Endothelial cell of umbilical vein (primary cell): ENCODE results near the gene SMC4. TPM values are rescaled to one million over a fixed set of nuclear protein-coding genes. Genes with fewer than 3 reads are reported as not detected.

Source experiments
- BruUV-seq: library from RNA; stranded (reverse); fragments of 400-500 nt; replicated peaks from 2 replicates; lab custom pipeline; 2021; lab: Mats Ljungman, UMichigan
- CTCF ChIA-PET: fragments of 300-600, 350-600 bp; sonication (Branson Sonifier 250); formaldehyde crosslinking; loops from one replicate; lab custom pipeline; 2021; ENCODE audit warnings: antibody characterized with exemption, inconsistent platforms; lab: Charles Lee
- POLR2A ChIA-PET: fragments of 300-600, 350-600 bp; sonication (Branson Sonifier 250); formaldehyde crosslinking; loops from one replicate; lab custom pipeline; 2021; ENCODE audit warnings: antibody characterized with exemption, inconsistent platforms; lab: Charles Lee
- DNase-seq: peaks from one replicate; pipeline ENCODE4 v3.0.0-alpha.2; 2011; ENCODE audit warnings: low read depth, low spot score
- FAIRE-seq: peaks from 2 replicates; lab custom pipeline; 2011; peaks lifted over from hg19 to GRCh38; lab: Jason Lieb, UNC
- H2AFZ ChIP-seq: 2 replicates; pipeline ENCODE4 v1.6.0; 2012; ENCODE audit warnings: low read depth, low read length, control low read depth, inconsistent platforms
- H3K27ac ChIP-seq: 2 replicates; pipeline ENCODE4 v1.5.1; 2011; ENCODE audit warnings: low read depth, mild to moderate bottlenecking, control low read depth, low read length, moderate library complexity; ENCODE audit not compliant: insufficient read depth
- H3K27me3 ChIP-seq, 2 experiments: 2 replicates each; pipeline versions ENCODE4 v1.6.0 to v1.6.1; 2011; ENCODE audit warnings: low read length in 2 of 2, mixed read lengths in 1 of 2; ENCODE audit not compliant: control insufficient read depth in 2 of 2, insufficient read depth in 2 of 2
- H3K36me3 ChIP-seq, 2 experiments: 2 replicates in 1 of 2; 3 replicates in 1 of 2; pipeline ENCODE4 v1.5.1; 2011; ENCODE audit warnings: low read length in 2 of 2, mild to moderate bottlenecking in 1 of 2, moderate library complexity in 1 of 2; ENCODE audit not compliant: control insufficient read depth in 2 of 2, insufficient read depth in 2 of 2; ENCODE audit errors: extremely low read depth in 1 of 2
- H3K4me1 ChIP-seq: 3 replicates; pipeline ENCODE4 v1.5.1; 2011; ENCODE audit warnings: mild to moderate bottlenecking, low read length; ENCODE audit not compliant: control insufficient read depth, insufficient read depth; ENCODE audit errors: extremely low read depth
- H3K4me2 ChIP-seq: 2 replicates; pipeline ENCODE4 v1.6.1; 2011; ENCODE audit warnings: low read length, control low read depth, mixed read lengths; ENCODE audit not compliant: insufficient read depth
- H3K4me3 ChIP-seq, 3 experiments: fragments of 200-600 bp in 1 of 3; sonication (generic), shearing (Covaris generic) in 1 of 3; replicated peaks in 1 of 3; 2 replicates each; pipeline ENCODE4 v1.5.1; 2011 to 2016; ENCODE audit warnings: control low read depth in 3 of 3, low read length in 3 of 3, mild to moderate bottlenecking in 2 of 3, inconsistent platforms in 1 of 3, low read depth in 1 of 3, moderate library complexity in 1 of 3; ENCODE audit not compliant: insufficient read depth in 1 of 3
- H3K79me2 ChIP-seq: 2 replicates; pipeline ENCODE4 v1.6.0; 2012; ENCODE audit warnings: low read length, inconsistent platforms; ENCODE audit not compliant: control insufficient read depth, insufficient read depth
- H3K9ac ChIP-seq: replicated peaks from 2 replicates; pipeline ENCODE3; 2011; ENCODE audit warnings: low read length, control low read depth; ENCODE audit not compliant: insufficient read depth; ENCODE audit errors: extremely low read depth
- H3K9me1 ChIP-seq: replicated peaks from 3 replicates; pipeline ENCODE4 v1.6.0; 2011; ENCODE audit warnings: mild to moderate bottlenecking, low read length; ENCODE audit not compliant: control insufficient read depth, insufficient read depth; ENCODE audit errors: extremely low read depth
- H3K9me3 ChIP-seq: replicated peaks from 2 replicates; pipeline ENCODE4 v1.5.1; 2012; ENCODE audit warnings: low read length, inconsistent platforms; ENCODE audit not compliant: control insufficient read depth, insufficient read depth
- H4K20me1 ChIP-seq: replicated peaks from 2 replicates; pipeline ENCODE3; 2011; ENCODE audit warnings: mild to moderate bottlenecking, low read length; ENCODE audit not compliant: control insufficient read depth, insufficient read depth; ENCODE audit errors: extremely low read depth
- EZH2 ChIP-seq: IDR thresholded peaks from 2 replicates; pipeline ENCODE4 v1.6.1; 2012; ENCODE audit warnings: borderline replicate concordance, low read depth, mild to moderate bottlenecking, moderate library complexity, low read length, inconsistent platforms; ENCODE audit not compliant: severe bottlenecking
- FOS ChIP-seq: IDR thresholded peaks from 2 replicates; pipeline ENCODE4 v1.6.1; 2011; ENCODE audit warnings: mild to moderate bottlenecking, low read length, moderate library complexity, borderline replicate concordance; ENCODE audit not compliant: insufficient read depth
- GATA2 ChIP-seq: IDR thresholded peaks from 2 replicates; pipeline ENCODE4 v1.7.0; 2011; ENCODE audit warnings: low read depth, mild to moderate bottlenecking, moderate library complexity, mixed read lengths, low read length; ENCODE audit not compliant: insufficient read length, insufficient read depth
- JUN ChIP-seq: IDR thresholded peaks from 2 replicates; pipeline ENCODE4 v1.6.1; 2011; ENCODE audit warnings: borderline replicate concordance, low read depth; ENCODE audit not compliant: insufficient read length, insufficient read depth
- MYC ChIP-seq: IDR thresholded peaks from one replicate; pipeline ENCODE4 v1.6.1; 2011; ENCODE audit warnings: mild to moderate bottlenecking, low read depth, low read length
- POLR2A ChIP-seq: IDR thresholded peaks from 2 replicates; pipeline ENCODE4 v1.6.1; 2012; ENCODE audit warnings: low read depth, mild to moderate bottlenecking, control low read depth, low read length
- POLR2AphosphoS5 ChIP-seq: IDR thresholded peaks from 2 replicates; pipeline ENCODE4 v1.6.1; 2012; ENCODE audit warnings: low read depth, mild to moderate bottlenecking, control low read depth, low read length, moderate library complexity; ENCODE audit not compliant: insufficient read depth
- dilution Hi-C: fragments of 300-500 bp; cut with MboI; formaldehyde crosslinking; loops from one replicate; pipeline ENCODE4 v1.15.0; 2019; ENCODE audit warnings: low sequenced_read_pairs; ENCODE audit not compliant: extremely low pct_ligation_motif_present
- intact Hi-C: fragments of 100-400 bp; cut with micrococcal nuclease; formaldehyde crosslinking; loops from one replicate; pipeline ENCODE4 v1.10.0; 2022
- polyA plus RNA-seq, 4 experiments: library from polyadenylated mRNA; depleted of rRNA in 3 of 4; stranded (reverse) in 3 of 4; unstranded in 1 of 4; fragments of >200 nt; gene quantifications; 2 replicates each; pipeline versions ENCODE4 v1.2.1 to v1.2.3, GENCODE V29; 2011 to 2012; ENCODE audit warnings: missing spikeins in 1 of 4
- total RNA-seq: library from RNA; stranded (reverse); gene quantifications from 2 replicates; pipeline ENCODE4 v1.2.3, GENCODE V29; 2021
- TF ChIP-seq, protein P1 (sequence below): IDR thresholded peaks from 2 replicates; pipeline ENCODE4 v1.6.1; 2011; ENCODE audit not compliant: insufficient read depth, insufficient read length
- TF ChIP-seq, protein P2 (sequence below), 2 donors: IDR thresholded peaks; 1 replicate in 1 of 2; 2 replicates in 1 of 2; pipeline ENCODE4 v1.5.1; 2011; ENCODE audit warnings: low read length in 2 of 2, mild to moderate bottlenecking in 2 of 2, moderate library complexity in 2 of 2, control low read depth in 1 of 2, inconsistent platforms in 1 of 2, low read depth in 1 of 2; ENCODE audit not compliant: insufficient read depth in 1 of 2; ENCODE audit errors: extremely low read depth in 1 of 2

Gene SMC4
- total and polyA plus RNA-seq, 2 donors (not counting 3 experiments of a cell fraction or from before 2014, with no cell fraction given) = 32.1 to 153 TPM

DNA sequence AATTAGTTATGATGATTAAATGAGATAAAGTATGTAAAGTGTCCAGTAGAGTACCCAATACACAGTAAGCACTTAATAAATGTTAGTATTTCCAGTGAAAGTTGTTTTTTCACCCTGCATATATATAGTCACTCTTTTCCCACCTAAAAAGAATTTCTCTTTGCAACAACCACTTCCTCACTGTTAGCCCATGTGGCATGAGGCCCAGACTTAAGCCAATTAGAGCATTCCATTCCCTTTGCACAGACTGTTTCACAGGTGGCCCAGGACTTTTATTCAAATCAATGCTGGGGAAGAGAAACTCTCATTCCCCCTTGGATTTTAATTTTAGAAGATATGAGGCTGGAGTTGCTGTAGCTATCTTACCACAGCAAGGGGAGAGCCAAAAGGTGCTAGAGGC, 4.2 kb upstream of the SMC4 start:
- peaks cover 24% of the 10 kb centered on the region for H3K79me2 ChIP-seq
- TF ChIP-seq, protein P1, sequence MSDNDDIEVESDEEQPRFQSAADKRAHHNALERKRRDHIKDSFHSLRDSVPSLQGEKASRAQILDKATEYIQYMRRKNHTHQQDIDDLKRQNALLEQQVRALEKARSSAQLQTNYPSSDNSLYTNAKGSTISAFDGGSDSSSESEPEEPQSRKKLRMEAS = no peak
- TF ChIP-seq JUN = no peak
- TF ChIP-seq POLR2A = no peak
- TF ChIP-seq EZH2 = no peak
- no peak for TF ChIP-seq GATA2
- no peak for TF ChIP-seq POLR2AphosphoS5
- H3K9me1 ChIP-seq = no peaks in the 10 kb centered on the region
- dilution Hi-C loops (no loop called here), intact Hi-C loops (loop anchor here (5.0 kb wide), 1 partner anchor 363 kb away; no protein-coding TSS in a partner anchor)
- H3K9me3 ChIP-seq = no peaks in the 10 kb centered on the region
- CTCF ChIA-PET = no interaction called here
- H3K4me3 ChIP-seq = no peak overlapping the region
- peaks cover 4% of the 10 kb centered on the region for H3K4me1 ChIP-seq
- H3K27ac ChIP-seq = no peak overlapping the region
- POLR2A ChIA-PET = no interaction called here
- H4K20me1 ChIP-seq = no peaks in the 10 kb centered on the region
- DNase-seq (no peak), FAIRE-seq (no peak)
- H3K4me2 ChIP-seq = no peak overlapping the region
- H3K36me3 ChIP-seq = no peaks in the 10 kb centered on the region
- H3K9ac ChIP-seq = no peak overlapping the region
- H2AFZ ChIP-seq = no peak overlapping the region
- H3K27me3 ChIP-seq = no peaks in the 10 kb centered on the region
- no TSS peak for BruUV-seq

DNA sequence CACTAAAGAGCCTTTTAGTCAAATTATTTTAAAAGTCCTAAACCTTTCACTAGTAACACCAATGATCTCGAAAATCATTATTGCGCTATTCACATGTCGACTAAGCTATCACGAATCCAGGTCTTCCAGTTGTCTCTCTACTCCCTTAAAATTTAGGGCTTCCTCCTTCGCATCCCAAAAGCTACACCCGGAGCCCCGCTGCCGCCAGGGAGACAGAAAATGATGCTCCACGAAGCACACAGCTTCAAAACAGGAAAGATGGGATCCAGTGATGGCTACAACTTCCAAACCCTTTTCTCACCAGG, 678 bp upstream of the SMC4 start:
- Histone ChIP-seq H3K36me3 (no peaks in the 10 kb centered on the region), H3K9ac (peak overlapping the region; percentile 84), H2AFZ (peak overlapping the region; percentile 60), H3K4me2 (peak overlapping the region; percentile 94), H3K4me3 (peak overlapping the region; percentile 77 to 79 (median 78)), H3K9me1 (no peaks in the 10 kb centered on the region), H3K4me1 (peaks cover 12% of the 10 kb centered on the region), H3K27me3 (no peaks in the 10 kb centered on the region), H3K79me2 (peaks cover 54% of the 10 kb centered on the region), H3K9me3 (no peaks in the 10 kb centered on the region), H3K27ac (peak overlapping the region; percentile 76), H4K20me1 (no peaks in the 10 kb centered on the region)
- TF ChIP-seq EZH2 (no peak), POLR2A (no peak), FOS (no peak), MYC (no peak), POLR2AphosphoS5 (no peak), GATA2 (no peak), JUN (no peak)
- TF ChIP-seq, protein P2, sequence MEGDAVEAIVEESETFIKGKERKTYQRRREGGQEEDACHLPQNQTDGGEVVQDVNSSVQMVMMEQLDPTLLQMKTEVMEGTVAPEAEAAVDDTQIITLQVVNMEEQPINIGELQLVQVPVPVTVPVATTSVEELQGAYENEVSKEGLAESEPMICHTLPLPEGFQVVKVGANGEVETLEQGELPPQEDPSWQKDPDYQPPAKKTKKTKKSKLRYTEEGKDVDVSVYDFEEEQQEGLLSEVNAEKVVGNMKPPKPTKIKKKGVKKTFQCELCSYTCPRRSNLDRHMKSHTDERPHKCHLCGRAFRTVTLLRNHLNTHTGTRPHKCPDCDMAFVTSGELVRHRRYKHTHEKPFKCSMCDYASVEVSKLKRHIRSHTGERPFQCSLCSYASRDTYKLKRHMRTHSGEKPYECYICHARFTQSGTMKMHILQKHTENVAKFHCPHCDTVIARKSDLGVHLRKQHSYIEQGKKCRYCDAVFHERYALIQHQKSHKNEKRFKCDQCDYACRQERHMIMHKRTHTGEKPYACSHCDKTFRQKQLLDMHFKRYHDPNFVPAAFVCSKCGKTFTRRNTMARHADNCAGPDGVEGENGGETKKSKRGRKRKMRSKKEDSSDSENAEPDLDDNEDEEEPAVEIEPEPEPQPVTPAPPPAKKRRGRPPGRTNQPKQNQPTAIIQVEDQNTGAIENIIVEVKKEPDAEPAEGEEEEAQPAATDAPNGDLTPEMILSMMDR (IDR thresholded peaks at IDR 0.05; ENCODE audit: extremely low read depth in 1 of 2, insufficient read depth in 1 of 2, low read depth in 1 of 2, low read length in 2 of 2) = no peak
- TF ChIP-seq, protein P1 = no peak
- FAIRE-seq (no peak), DNase-seq (no peak)
- ChIA-PET POLR2A (no interaction called here), CTCF (interaction anchor here (0.7 kb wide), 1 partner anchor 173 kb away, joined by 4 read pairs; the partner anchor contains the start of gene C3orf80)
- intact Hi-C loops = loop anchor here (1.0 to 5.0 kb wide), 3 partner anchors 51 to 366 kb away; partner anchors contain the start of genes KPNA4 and TRIM59
- TSS peak; percentile 55 for BruUV-seq
- dilution Hi-C loops = no loop called here
